Neutrophil (primary cell): ENCODE results near the gene RALA.

Experiments used
- H3K27ac ChIP-seq: fragments of 200-600 bp; sonication (generic); 2 replicates; pipeline ENCODE4 v1.5.1; 2016; ENCODE audit warnings: mild to moderate bottlenecking, moderate library complexity
- H3K27me3 ChIP-seq: fragments of 200-600 bp; sonication (generic); 2 replicates; pipeline ENCODE4 v1.6.0; 2016; ENCODE audit warnings: mild to moderate bottlenecking
- H3K36me3 ChIP-seq: fragments of 200-600 bp; sonication (generic); 2 replicates; pipeline ENCODE4 v1.5.1; 2017
- H3K4me1 ChIP-seq, 2 experiments: fragments of 200-600 bp in 1 of 2; sonication (generic) in 1 of 2; 1 replicate in 1 of 2; 2 replicates in 1 of 2; pipeline versions ENCODE4 v1.5.1 to v1.6.1; 2013 to 2016; ENCODE audit warnings: low read depth in 1 of 2, low read length in 1 of 2, mild to moderate bottlenecking in 1 of 2, moderate library complexity in 1 of 2; ENCODE audit not compliant: control insufficient read depth in 1 of 2, insufficient read depth in 1 of 2
- H3K4me3 ChIP-seq, 2 experiments: fragments of 200-600 bp in 1 of 2; sonication (generic) in 1 of 2; 1 replicate in 1 of 2; 2 replicates in 1 of 2; pipeline ENCODE4 v1.5.1; 2013 to 2016; ENCODE audit warnings: low read depth in 1 of 2, low read length in 1 of 2, mild to moderate bottlenecking in 1 of 2, moderate library complexity in 1 of 2
- H3K9me3 ChIP-seq: fragments of 200-600 bp; sonication (generic); 2 replicates; pipeline ENCODE4 v1.5.1; 2016
- TF ChIP-seq, protein P1 (sequence below): fragments of 200-600 bp; sonication (generic); IDR thresholded peaks from 2 replicates; pipeline ENCODE4 v1.5.1; 2016; ENCODE audit warnings: antibody characterized with exemption

Gene RALA

DNA sequence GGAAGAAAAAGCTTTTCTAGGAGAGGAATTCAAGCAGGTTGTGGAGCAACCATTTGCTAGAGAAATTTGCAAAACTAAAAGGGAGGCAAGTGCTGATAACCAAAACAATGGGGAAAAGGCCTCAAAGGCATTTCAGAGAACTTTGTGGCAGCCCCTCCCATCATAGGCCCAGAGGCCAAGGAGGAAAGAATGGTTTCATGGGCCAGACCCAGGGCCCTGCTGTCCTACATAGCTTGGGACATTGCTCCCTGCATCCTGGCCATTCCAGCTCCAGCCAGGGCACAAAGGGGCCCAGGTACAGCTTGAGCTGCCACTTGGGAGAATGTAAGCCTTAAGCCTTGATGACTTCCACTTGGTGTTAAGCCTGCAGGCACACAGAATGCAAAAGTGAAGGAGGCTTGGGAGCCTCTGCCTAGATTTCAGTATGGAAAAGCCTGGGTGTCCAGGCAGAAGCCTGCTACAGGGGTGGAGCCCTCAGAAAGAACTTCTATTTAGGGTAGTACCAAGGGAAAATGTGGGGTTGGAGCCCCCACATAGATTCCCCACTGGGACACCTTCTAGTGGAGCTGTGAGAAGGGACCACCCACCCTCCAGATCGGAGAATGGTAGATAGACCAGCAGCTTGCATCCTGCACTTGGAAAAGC lies 91.2 kb downstream of the RALA start:
- TF ChIP-seq, protein P1, sequence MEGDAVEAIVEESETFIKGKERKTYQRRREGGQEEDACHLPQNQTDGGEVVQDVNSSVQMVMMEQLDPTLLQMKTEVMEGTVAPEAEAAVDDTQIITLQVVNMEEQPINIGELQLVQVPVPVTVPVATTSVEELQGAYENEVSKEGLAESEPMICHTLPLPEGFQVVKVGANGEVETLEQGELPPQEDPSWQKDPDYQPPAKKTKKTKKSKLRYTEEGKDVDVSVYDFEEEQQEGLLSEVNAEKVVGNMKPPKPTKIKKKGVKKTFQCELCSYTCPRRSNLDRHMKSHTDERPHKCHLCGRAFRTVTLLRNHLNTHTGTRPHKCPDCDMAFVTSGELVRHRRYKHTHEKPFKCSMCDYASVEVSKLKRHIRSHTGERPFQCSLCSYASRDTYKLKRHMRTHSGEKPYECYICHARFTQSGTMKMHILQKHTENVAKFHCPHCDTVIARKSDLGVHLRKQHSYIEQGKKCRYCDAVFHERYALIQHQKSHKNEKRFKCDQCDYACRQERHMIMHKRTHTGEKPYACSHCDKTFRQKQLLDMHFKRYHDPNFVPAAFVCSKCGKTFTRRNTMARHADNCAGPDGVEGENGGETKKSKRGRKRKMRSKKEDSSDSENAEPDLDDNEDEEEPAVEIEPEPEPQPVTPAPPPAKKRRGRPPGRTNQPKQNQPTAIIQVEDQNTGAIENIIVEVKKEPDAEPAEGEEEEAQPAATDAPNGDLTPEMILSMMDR: no peak
- Histone ChIP-seq H3K4me1 (no peaks in the 10 kb centered on the region), H3K27ac (no peak overlapping the region), H3K36me3 (no peaks in the 10 kb centered on the region), H3K4me3 (no peak overlapping the region), H3K9me3 (no peaks in the 10 kb centered on the region), H3K27me3 (no peaks in the 10 kb centered on the region)

DNA sequence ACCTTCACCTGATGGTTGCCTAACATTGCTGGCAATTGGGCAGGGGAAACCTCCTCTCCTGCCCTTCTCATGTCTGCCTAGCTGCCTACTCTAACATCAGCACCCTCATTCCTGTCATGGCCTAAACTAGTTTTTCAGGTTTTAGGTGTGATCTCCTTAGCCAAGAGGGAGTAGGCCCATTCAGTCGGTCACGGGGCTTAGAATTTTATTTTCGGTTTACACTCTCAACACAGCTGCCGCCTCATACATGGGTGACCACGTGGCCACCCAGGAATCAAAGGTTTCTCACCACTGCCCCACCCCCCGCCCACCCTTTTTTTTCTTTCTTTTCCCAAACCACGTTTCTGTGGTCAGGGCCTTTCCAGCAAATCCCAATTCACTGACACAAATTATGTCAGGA lies 97.2 kb downstream of the RALA start:
- no peak overlapping the region for H3K4me3 ChIP-seq
- TF ChIP-seq, protein P1: no peak
- no peaks in the 10 kb centered on the region for H3K27me3 ChIP-seq
- H3K9me3 ChIP-seq: no peaks in the 10 kb centered on the region
- H3K27ac ChIP-seq: no peak overlapping the region
- no peaks in the 10 kb centered on the region for H3K4me1 ChIP-seq
- no peaks in the 10 kb centered on the region for H3K36me3 ChIP-seq

DNA sequence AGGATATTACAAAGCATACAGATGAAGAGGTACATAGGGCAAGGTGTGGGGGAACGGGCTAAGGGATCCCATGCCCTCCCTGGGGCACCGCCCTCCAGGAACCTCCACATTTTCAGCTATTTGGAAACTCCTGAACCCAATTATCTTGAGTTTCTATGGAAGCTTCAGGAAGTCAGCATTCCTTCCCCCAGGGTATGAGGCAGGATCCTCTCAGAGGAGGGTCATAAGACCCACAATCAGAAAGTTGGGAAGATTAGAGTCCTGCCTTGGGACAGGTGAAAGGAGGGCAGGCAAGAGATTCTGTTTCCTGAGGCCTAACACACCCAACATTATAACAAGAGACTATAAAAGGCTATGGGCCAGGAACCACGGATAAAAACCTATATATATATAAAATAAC lies 98.0 kb downstream of the RALA start:
- Histone ChIP-seq H3K4me3 (no peak overlapping the region), H3K4me1 (no peaks in the 10 kb centered on the region), H3K27me3 (no peaks in the 10 kb centered on the region), H3K36me3 (no peaks in the 10 kb centered on the region), H3K9me3 (no peaks in the 10 kb centered on the region), H3K27ac (no peak overlapping the region)
- TF ChIP-seq, protein P1: no peak

DNA sequence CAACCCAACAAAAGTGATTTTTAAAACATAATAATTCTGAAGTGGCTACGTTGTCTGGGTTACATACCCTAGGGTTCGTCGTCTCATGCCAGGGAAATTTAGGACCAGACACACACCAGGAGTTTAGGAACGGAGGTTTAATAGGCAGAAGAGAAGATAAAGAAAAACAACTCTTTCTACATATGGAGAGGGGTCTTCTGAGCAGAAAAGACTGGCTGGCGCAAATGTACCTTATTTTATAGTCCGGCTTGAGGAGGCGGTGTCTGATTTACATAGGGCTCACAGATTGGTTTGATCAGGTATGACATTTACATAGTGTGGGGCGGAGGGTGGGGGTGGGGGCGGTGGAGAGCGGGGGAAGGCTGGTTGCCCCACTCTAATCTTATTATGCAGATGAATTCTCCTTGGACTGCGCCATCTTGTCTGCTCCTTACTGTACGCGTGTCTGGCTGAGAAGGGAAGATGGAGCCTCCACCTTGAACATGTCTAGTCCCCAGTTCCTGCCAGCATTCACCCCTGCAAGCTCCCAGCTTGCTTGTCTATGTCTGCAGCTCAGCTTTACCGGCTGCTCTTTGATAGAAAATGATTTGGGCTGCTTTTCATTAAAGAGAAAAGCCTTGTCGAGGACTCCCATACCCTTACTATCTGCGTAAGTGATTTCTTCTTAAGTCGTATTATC lies 98.7 kb downstream of the RALA start:
- Histone ChIP-seq H3K36me3 (no peaks in the 10 kb centered on the region), H3K9me3 (no peaks in the 10 kb centered on the region), H3K27me3 (no peaks in the 10 kb centered on the region), H3K4me1 (no peaks in the 10 kb centered on the region), H3K27ac (no peak overlapping the region), H3K4me3 (no peak overlapping the region)
- TF ChIP-seq, protein P1: no peak

DNA sequence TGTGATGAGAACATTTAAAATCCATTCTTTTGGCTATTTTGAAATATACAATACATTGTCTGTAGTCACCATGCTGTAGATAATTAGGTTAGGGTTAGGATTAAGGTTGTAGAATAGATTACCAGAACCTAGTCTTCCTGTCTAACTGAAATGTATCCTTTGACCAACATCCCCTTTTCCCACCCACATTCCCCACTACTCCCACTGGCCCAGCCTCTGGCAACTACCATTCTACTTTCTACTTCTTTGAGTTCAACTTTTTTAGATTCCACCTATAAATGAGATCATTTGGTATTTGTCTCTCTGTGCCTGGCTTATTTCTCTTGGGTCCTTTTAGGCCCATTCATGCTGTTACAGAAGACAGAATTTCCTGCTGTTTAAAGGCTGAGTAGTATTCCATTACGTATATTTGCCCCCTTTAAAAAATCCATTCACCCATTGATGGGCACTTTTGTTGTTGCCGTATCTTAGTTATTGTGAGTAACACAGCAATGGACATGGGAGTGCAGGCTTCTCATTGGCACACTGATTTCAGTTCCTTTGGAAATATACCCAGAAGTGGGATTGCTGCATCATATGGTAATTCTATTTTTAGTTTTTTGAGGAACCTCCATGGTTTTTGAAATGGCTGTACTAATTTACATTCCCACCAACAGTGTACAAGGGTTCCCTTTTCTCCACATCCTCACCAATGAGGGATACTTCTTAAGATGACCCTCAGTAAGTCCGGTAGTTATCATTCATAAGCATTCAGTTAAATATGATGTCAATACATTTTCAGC lies 104.0 kb downstream of the RALA start:
- Histone ChIP-seq H3K27me3 (no peaks in the 10 kb centered on the region), H3K9me3 (no peaks in the 10 kb centered on the region), H3K4me1 (peaks cover 0 to under 1% of the 10 kb centered on the region in 2 experiments), H3K27ac (no peak overlapping the region), H3K4me3 (no peak overlapping the region), H3K36me3 (no peaks in the 10 kb centered on the region)
- TF ChIP-seq, protein P1: no peak
